OCI-LY7 (cell line): Measurements from ENCODE around the gene CD80. TPM values are rescaled to one million over a fixed set of nuclear protein-coding genes. Genes with fewer than 3 reads are reported as not detected.

Experiments used
- BruUV-seq: library from RNA; stranded (reverse); fragments of 400-500 nt; replicated peaks from 2 replicates; lab custom pipeline; 2021; lab: Mats Ljungman, UMichigan
- CTCF ChIA-PET: fragments of 300-600 bp; sonication (Branson Sonifier 250); formaldehyde crosslinking; loops from one replicate; lab custom pipeline; 2022; ENCODE audit warnings: antibody characterized with exemption; ENCODE audit not compliant: unreplicated experiment; lab: Charles Lee
- POLR2A ChIA-PET: fragments of 300-600 bp; sonication (Branson Sonifier 250); formaldehyde crosslinking; loops from one replicate; lab custom pipeline; 2022; ENCODE audit warnings: antibody characterized with exemption; lab: Charles Lee
- DNase-seq: peaks from one replicate; pipeline ENCODE4 v3.0.0-alpha.2; 2015; ENCODE audit warnings: low spot score
- H2AFZ ChIP-seq: fragments of 200-600 bp; sonication (generic), shearing (Covaris generic); 2 replicates; pipeline ENCODE4 v1.6.1; 2014; ENCODE audit warnings: mild to moderate bottlenecking, antibody characterized with exemption, low read length, moderate library complexity
- H3K27ac ChIP-seq: fragments of 200-600 bp; sonication (generic); 2 replicates; pipeline ENCODE4 v1.5.1; 2014; ENCODE audit warnings: mixed run types, low read depth, mild to moderate bottlenecking, moderate library complexity, low read length, inconsistent platforms; ENCODE audit not compliant: poor library complexity, severe bottlenecking
- H3K36me3 ChIP-seq: fragments of 200-600 bp; sonication (generic); 2 replicates; pipeline ENCODE4 v1.6.1; 2014; ENCODE audit warnings: mild to moderate bottlenecking, antibody characterized with exemption, low read length, moderate library complexity, mixed read lengths; ENCODE audit not compliant: insufficient read depth
- H3K4me1 ChIP-seq: fragments of 200-600 bp; sonication (generic); 2 replicates; pipeline ENCODE4 v1.5.1; 2014; ENCODE audit warnings: mild to moderate bottlenecking, low read length; ENCODE audit not compliant: insufficient read depth, poor library complexity, severe bottlenecking
- H3K4me2 ChIP-seq: fragments of 200-600 bp; sonication (generic); 2 replicates; pipeline ENCODE4 v1.6.1; 2014; ENCODE audit warnings: mild to moderate bottlenecking, low read length
- H3K4me3 ChIP-seq: fragments of 200-600 bp; sonication (generic); 2 replicates; pipeline ENCODE4 v1.5.1; 2014; ENCODE audit warnings: mild to moderate bottlenecking, low read depth, low read length; ENCODE audit not compliant: poor library complexity, severe bottlenecking
- H3K79me2 ChIP-seq: fragments of 200-600 bp; sonication (generic); 2 replicates; pipeline ENCODE4 v1.6.1; 2016; ENCODE audit warnings: low read depth, mild to moderate bottlenecking, low read length, moderate library complexity, mixed read lengths; ENCODE audit not compliant: insufficient read depth
- H3K9me2 ChIP-seq: fragments of 200-600 bp; sonication (generic); 2 replicates; pipeline ENCODE4 v1.6.1; 2016; ENCODE audit warnings: mild to moderate bottlenecking, low read length, mixed read lengths; ENCODE audit not compliant: insufficient read depth
- H3K9me3 ChIP-seq: fragments of 200-600 bp; sonication (generic); 2 replicates; pipeline ENCODE4 v1.6.1; 2014; ENCODE audit warnings: mild to moderate bottlenecking, mixed run types, low read length, mixed read lengths
- H4K20me1 ChIP-seq: fragments of 200-600 bp; sonication (generic); 2 replicates; pipeline ENCODE4 v1.6.1; 2014; ENCODE audit warnings: mild to moderate bottlenecking, antibody characterized with exemption, low read length, moderate library complexity, mixed read lengths; ENCODE audit not compliant: insufficient read depth
- EZH2phosphoT487 ChIP-seq: fragments of 200-600 bp; sonication (generic); IDR thresholded peaks from 2 replicates; pipeline ENCODE4 v1.6.1; 2018; ENCODE audit warnings: low read depth, borderline replicate concordance, mild to moderate bottlenecking, mixed run types, antibody characterized with exemption, low read length, moderate library complexity, mixed read lengths
- intact Hi-C: fragments of 100-400 bp; cut with micrococcal nuclease; formaldehyde crosslinking; loops from one replicate; pipeline ENCODE4 v1.10.0; 2022; ENCODE audit not compliant: unreplicated experiment
- total RNA-seq, 2 experiments: library from RNA; depleted of rRNA in 1 of 2; stranded (reverse); fragments of >200 nt in 1 of 2; shearing (Covaris generic) in 1 of 2; gene quantifications; 2 replicates each; pipeline ENCODE4 v1.2.3, GENCODE V29; 2014 to 2022
- TF ChIP-seq, protein P1 (sequence below): fragments of 200-600 bp; sonication (generic); conservative IDR thresholded peaks from 2 replicates; pipeline ENCODE4 v1.5.1; 2014; ENCODE audit warnings: mild to moderate bottlenecking, antibody characterized with exemption, low read length, moderate library complexity, mixed read lengths

The CD80 gene
- total RNA-seq, 2 experiments from 2014 or later, result not detected

DNA sequence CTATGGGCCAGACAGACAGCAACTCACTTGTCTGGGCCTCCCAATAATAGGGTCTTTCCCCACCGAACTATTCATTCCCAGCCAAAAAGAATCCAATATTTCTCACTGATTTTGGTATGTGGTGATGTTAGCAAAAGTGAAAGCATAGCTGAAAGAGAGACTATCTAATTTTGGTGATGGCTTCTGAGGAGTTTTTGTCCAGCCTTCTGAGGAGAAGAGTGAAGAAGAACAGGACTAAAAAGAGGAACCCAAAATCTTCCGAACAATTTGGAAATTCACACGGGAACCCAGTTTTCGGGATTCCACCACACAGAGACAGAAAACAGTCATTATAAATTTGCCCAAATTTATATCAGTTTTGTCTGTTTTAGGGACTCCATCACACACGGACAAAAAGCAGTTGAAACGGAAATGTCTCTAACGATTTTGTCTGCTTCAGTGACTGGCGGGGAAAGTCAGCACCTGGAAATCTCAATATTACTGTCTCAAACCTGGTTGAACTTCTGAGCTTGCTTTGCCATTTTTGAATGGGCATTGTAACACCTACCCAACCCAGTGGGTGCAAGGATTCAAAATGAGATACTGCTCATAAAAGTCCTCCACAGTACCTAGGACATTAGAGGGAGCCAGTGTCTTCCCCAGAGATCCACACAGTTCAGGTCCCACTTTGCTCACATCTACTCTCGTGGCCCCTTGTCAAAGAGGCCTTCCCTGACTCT, 9.1 kb downstream of the CD80 start:
- H2AFZ ChIP-seq, result peak overlapping the region; percentile 31
- intact Hi-C loops, result loop anchor here (10.0 kb wide), 1 partner anchor 166 kb away; no protein-coding TSS in a partner anchor
- no peak overlapping the region for H3K27ac ChIP-seq

DNA sequence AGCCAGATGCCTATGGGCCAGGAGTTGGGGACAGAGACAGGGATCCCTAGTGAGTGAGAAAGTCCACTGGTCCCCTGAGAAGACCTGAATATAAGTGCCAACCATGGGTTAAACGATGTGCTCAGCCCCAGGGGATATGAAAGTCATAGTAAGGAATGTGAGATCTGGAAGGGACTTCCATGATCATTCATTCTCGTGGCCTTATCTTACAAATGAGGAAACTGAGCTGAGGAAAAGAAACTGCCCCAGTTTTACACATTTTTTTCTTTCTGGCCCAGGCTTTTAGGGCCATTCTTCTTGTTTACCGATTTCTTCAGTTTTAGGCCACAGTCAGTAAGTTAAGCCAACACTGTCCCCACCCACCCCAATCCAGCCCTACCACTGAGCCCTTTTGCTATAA, 11.1 kb downstream of the CD80 start:
- no peaks in the 10 kb centered on the region for H3K79me2 ChIP-seq
- no peak overlapping the region for H3K4me3 ChIP-seq
- H3K4me2 ChIP-seq, result no peak overlapping the region
- ChIA-PET POLR2A (no interaction called here), CTCF (no interaction called here)
- no peaks in the 10 kb centered on the region for H3K36me3 ChIP-seq
- intact Hi-C loops, result no loop called here
- no peaks in the 10 kb centered on the region for H3K9me3 ChIP-seq
- H2AFZ ChIP-seq, result no peak overlapping the region
- H3K27ac ChIP-seq, result no peak overlapping the region
- no peaks in the 10 kb centered on the region for H4K20me1 ChIP-seq
- no peaks in the 10 kb centered on the region for H3K4me1 ChIP-seq
- H3K9me2 ChIP-seq, result no peaks in the 10 kb centered on the region
- no TSS peak for BruUV-seq
- DNase-seq, result no peak
- TF ChIP-seq EZH2phosphoT487, result no peak
- TF ChIP-seq, protein P1, sequence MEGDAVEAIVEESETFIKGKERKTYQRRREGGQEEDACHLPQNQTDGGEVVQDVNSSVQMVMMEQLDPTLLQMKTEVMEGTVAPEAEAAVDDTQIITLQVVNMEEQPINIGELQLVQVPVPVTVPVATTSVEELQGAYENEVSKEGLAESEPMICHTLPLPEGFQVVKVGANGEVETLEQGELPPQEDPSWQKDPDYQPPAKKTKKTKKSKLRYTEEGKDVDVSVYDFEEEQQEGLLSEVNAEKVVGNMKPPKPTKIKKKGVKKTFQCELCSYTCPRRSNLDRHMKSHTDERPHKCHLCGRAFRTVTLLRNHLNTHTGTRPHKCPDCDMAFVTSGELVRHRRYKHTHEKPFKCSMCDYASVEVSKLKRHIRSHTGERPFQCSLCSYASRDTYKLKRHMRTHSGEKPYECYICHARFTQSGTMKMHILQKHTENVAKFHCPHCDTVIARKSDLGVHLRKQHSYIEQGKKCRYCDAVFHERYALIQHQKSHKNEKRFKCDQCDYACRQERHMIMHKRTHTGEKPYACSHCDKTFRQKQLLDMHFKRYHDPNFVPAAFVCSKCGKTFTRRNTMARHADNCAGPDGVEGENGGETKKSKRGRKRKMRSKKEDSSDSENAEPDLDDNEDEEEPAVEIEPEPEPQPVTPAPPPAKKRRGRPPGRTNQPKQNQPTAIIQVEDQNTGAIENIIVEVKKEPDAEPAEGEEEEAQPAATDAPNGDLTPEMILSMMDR, result no peak

More for the DNA sequence above, 9.1 kb downstream of the CD80 start:
- no peak overlapping the region for H3K4me3 ChIP-seq
- H3K4me1 ChIP-seq, result no peaks in the 10 kb centered on the region
- H3K36me3 ChIP-seq, result no peaks in the 10 kb centered on the region
- no TSS peak for BruUV-seq
- H3K4me2 ChIP-seq, result peak overlapping the region; percentile 23
- POLR2A ChIA-PET, result interaction anchor here (0.6 to 0.7 kb wide), 2 partner anchors 11 to 204 kb away, joined by 3 read pairs; no protein-coding TSS in a partner anchor
- no peaks in the 10 kb centered on the region for H3K9me3 ChIP-seq
- CTCF ChIA-PET, result no interaction called here
- H3K79me2 ChIP-seq, result no peaks in the 10 kb centered on the region
- TF ChIP-seq, protein P1, result 0 out of 2 replicates have a peak, but pooled peaks have one; percentile 28
- TF ChIP-seq EZH2phosphoT487, result no peak
- DNase-seq, result peak; percentile 4
- no peaks in the 10 kb centered on the region for H3K9me2 ChIP-seq
- H4K20me1 ChIP-seq, result no peaks in the 10 kb centered on the region

DNA sequence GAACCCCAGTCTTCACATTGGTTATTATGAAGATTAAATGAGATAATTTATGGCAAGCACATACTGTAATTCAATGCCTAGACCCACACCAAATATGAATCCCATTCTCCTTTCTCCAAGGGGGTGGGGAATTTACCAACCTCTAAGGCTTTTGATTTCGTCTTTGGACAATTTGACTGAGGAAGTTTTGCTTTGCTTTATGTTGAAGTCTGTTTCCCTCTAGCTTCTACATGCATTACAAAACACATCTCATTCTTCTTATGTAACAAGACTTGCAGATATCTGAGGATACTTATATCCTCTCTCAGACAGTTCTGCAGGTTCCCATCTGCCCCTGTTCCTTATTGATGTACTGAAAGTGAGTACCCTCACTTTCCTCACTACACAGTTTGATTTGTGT, 12.2 kb downstream of the CD80 start:
- no peak overlapping the region for H3K27ac ChIP-seq
- no peak overlapping the region for H3K4me2 ChIP-seq
- no peaks in the 10 kb centered on the region for H3K79me2 ChIP-seq
- no peak for DNase-seq
- no peaks in the 10 kb centered on the region for H3K9me3 ChIP-seq
- CTCF ChIA-PET, result no interaction called here
- intact Hi-C loops, result no loop called here
- BruUV-seq, result no TSS peak
- POLR2A ChIA-PET, result interaction anchor here (0.7 kb wide), 1 partner anchor 50 kb away, joined by 4 read pairs; no protein-coding TSS in a partner anchor
- no peaks in the 10 kb centered on the region for H3K4me1 ChIP-seq
- H3K36me3 ChIP-seq, result no peaks in the 10 kb centered on the region
- no peaks in the 10 kb centered on the region for H3K9me2 ChIP-seq
- TF ChIP-seq, protein P1, result no peak
- no peak for TF ChIP-seq EZH2phosphoT487
- H3K4me3 ChIP-seq, result no peak overlapping the region
- H4K20me1 ChIP-seq, result no peaks in the 10 kb centered on the region
- no peak overlapping the region for H2AFZ ChIP-seq
